Ascending aorta (tissue), 2 donors: Measurements from ENCODE around the gene TM9SF2. TPM values are rescaled to one million over a fixed set of nuclear protein-coding genes. Genes with fewer than 3 reads are reported as not detected.

Source experiments
- DNase-seq, 2 donors: peaks; one replicate each; pipeline ENCODE4 v3.0.0-alpha.2; 2019; ENCODE audit warnings: low spot score in 2 of 2
- H3K27ac ChIP-seq, 2 donors: fragments of 200-600 bp; sonication (generic); one replicate each; pipeline ENCODE4 v1.5.1; 2016 to 2017; ENCODE audit warnings: mild to moderate bottlenecking in 1 of 2
- H3K27me3 ChIP-seq: fragments of 200-600 bp; sonication (generic); one replicate; pipeline ENCODE4 v1.5.1; 2017
- H3K36me3 ChIP-seq, 2 donors: fragments of 200-600 bp; sonication (generic); one replicate each; pipeline ENCODE4 v1.5.1; 2016
- H3K4me1 ChIP-seq, 2 donors: fragments of 200-600 bp; sonication (generic); one replicate each; pipeline ENCODE4 v1.5.1; 2016 to 2017; ENCODE audit warnings: mild to moderate bottlenecking in 1 of 2
- H3K4me3 ChIP-seq, 2 donors: fragments of 200-600 bp; sonication (generic); one replicate each; pipeline ENCODE4 v1.5.1; 2016 to 2017; ENCODE audit warnings: mild to moderate bottlenecking in 1 of 2
- H3K9me3 ChIP-seq, 2 donors: fragments of 200-600 bp; sonication (generic); one replicate each; pipeline ENCODE4 v1.5.1; 2016
- intact Hi-C: fragments of 100-400 bp; cut with DNase I; formaldehyde crosslinking; loops from one replicate; pipeline ENCODE4 v1.15.1; 2023
- total RNA-seq: library from RNA; depleted of rRNA; stranded (reverse); fragments of >200 nt; gene quantifications from one replicate; pipeline ENCODE4 v1.1.0, GENCODE V29; 2016
- TF ChIP-seq, protein P1 (sequence below), 3 experiments: fragments of 200-600 bp in 2 of 3; fragments of 450-650 bp in 1 of 3; sonication (generic) in 2 of 3; IDR thresholded peaks; one replicate each; pipeline ENCODE4 v1.5.1; 2016 to 2019; ENCODE audit warnings: antibody characterized with exemption in 3 of 3, mild to moderate bottlenecking in 1 of 3, moderate library complexity in 1 of 3

TM9SF2 gene
- total RNA-seq, 1 donor from 2014 or later = 56.8 TPM

- H3K4me1 ChIP-seq = peaks cover 4 to 14% of the 10 kb centered on the region in 2 donors
- H3K27ac ChIP-seq = no peak overlapping the region
- TF ChIP-seq, protein P1, sequence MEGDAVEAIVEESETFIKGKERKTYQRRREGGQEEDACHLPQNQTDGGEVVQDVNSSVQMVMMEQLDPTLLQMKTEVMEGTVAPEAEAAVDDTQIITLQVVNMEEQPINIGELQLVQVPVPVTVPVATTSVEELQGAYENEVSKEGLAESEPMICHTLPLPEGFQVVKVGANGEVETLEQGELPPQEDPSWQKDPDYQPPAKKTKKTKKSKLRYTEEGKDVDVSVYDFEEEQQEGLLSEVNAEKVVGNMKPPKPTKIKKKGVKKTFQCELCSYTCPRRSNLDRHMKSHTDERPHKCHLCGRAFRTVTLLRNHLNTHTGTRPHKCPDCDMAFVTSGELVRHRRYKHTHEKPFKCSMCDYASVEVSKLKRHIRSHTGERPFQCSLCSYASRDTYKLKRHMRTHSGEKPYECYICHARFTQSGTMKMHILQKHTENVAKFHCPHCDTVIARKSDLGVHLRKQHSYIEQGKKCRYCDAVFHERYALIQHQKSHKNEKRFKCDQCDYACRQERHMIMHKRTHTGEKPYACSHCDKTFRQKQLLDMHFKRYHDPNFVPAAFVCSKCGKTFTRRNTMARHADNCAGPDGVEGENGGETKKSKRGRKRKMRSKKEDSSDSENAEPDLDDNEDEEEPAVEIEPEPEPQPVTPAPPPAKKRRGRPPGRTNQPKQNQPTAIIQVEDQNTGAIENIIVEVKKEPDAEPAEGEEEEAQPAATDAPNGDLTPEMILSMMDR (IDR thresholded peaks at IDR 0.05) = no peak
- no peaks in the 10 kb centered on the region for H3K27me3 ChIP-seq
- DNase-seq = no peak
- no peaks in the 10 kb centered on the region for H3K36me3 ChIP-seq
- intact Hi-C loops = no loop called here
- no peak overlapping the region for H3K4me3 ChIP-seq
- no peaks in the 10 kb centered on the region for H3K9me3 ChIP-seq
These were observed 85.7 kb downstream of the TM9SF2 start for GRCh38 chr13:99587021-99587420.

- Histone ChIP-seq H3K27me3 (no peaks in the 10 kb centered on the region), H3K9me3 (no peaks in the 10 kb centered on the region), H3K27ac (no peak overlapping the region), H3K4me3 (no peak overlapping the region), H3K4me1 (peaks cover 4 to 14% of the 10 kb centered on the region in 2 donors), H3K36me3 (no peaks in the 10 kb centered on the region)
- TF ChIP-seq, protein P1 (IDR thresholded peaks at IDR 0.05) = no peak
- no peak for DNase-seq
- intact Hi-C loops = no loop called here
These were observed 86.8 kb downstream of the TM9SF2 start for GRCh38 chr13:99587893-99588606.

DNA sequence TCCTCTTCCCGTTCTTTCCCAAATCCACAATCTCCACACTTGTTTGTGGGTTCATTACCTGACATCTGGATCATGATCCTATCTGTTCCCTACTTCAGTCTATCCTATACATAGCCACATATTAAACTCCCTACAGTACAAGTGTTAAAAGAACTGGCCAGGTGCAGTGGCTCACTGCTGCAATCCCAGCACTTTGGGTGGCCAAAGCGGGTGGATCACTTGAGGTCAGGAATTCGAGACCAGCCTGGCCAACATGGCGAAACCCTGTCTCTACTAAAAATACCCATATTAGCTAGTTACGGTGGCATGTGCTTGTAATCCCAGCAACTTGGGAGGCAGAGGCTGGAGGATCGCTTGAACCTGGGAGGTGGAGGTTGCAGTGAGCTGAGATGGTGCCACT, 88.3 kb downstream of the TM9SF2 start:
- intact Hi-C loops = no loop called here
- peaks cover 4 to 14% of the 10 kb centered on the region in 2 donors for H3K4me1 ChIP-seq
- H3K27ac ChIP-seq = peak overlapping the region in 1 of 2 donors; percentile 46
- H3K36me3 ChIP-seq = no peaks in the 10 kb centered on the region
- TF ChIP-seq, protein P1 (IDR thresholded peaks at IDR 0.05) = no peak
- no peak overlapping the region for H3K4me3 ChIP-seq
- no peaks in the 10 kb centered on the region for H3K9me3 ChIP-seq
- DNase-seq = peak in 1 of 2 donors; percentile 62
- H3K27me3 ChIP-seq = no peaks in the 10 kb centered on the region

GRCh38 chr13:99590519-99591011, 89.3 kb downstream of the TM9SF2 start:
- Histone ChIP-seq H3K9me3 (no peaks in the 10 kb centered on the region), H3K27ac (peak overlapping the region; percentile 46 to 69), H3K36me3 (no peaks in the 10 kb centered on the region), H3K27me3 (no peaks in the 10 kb centered on the region), H3K4me1 (peaks cover 4 to 12% of the 10 kb centered on the region in 2 donors), H3K4me3 (no peak overlapping the region)
- TF ChIP-seq, protein P1 (IDR thresholded peaks at IDR 0.05) = no peak
- intact Hi-C loops = no loop called here
- DNase-seq = peak in 1 of 2 donors; percentile 68

- H3K4me3 ChIP-seq = no peak overlapping the region
- no peaks in the 10 kb centered on the region for H3K27me3 ChIP-seq
- no peaks in the 10 kb centered on the region for H3K36me3 ChIP-seq
- H3K4me1 ChIP-seq = no peaks in the 10 kb centered on the region
- H3K27ac ChIP-seq = no peak overlapping the region
- intact Hi-C loops = no loop called here
- TF ChIP-seq, protein P1 (IDR thresholded peaks at IDR 0.05) = no peak
- H3K9me3 ChIP-seq = no peaks in the 10 kb centered on the region
- DNase-seq = no peak
These were observed 94.9 kb downstream of the TM9SF2 start for GRCh38 chr13:99596180-99596579.
